ENCODE results near the gene C2CD3. TPM values are rescaled to one million over a fixed set of nuclear protein-coding genes. Genes with fewer than 3 reads are reported as not detected.

The C2CD3 gene
- total and polyA plus RNA-seq, 2 donors (not counting 1 experiment from before 2014, with no cell fraction given) = 5.8 to 8.3 TPM

GRCh38 chr11:74196781-74197486 lies 26.1 kb upstream of the C2CD3 start:
- H3K4me3 ChIP-seq (replicated peaks in 1 of 4; ENCODE audit: control extremely low read depth in 1 of 4, insufficient read depth in 1 of 4, low read depth in 3 of 4, low read length in 4 of 4) = no peak overlapping the region
- no peaks in the 10 kb centered on the region for H3K9me3 ChIP-seq (ENCODE audit: control insufficient read depth, insufficient read depth, low read depth, low read length)
- no peaks in the 10 kb centered on the region for H3K27me3 ChIP-seq (ENCODE audit: control insufficient read depth, insufficient read depth, low read length)
- TF ChIP-seq CTCF (conservative IDR thresholded peaks at IDR 0.05 in 1 of 2, IDR thresholded peaks at IDR 0.05 in 1 of 2; ENCODE audit: low read depth in 1 of 2, low read length in 2 of 2) = no peak
- no peak for TF ChIP-seq EZH2 (IDR thresholded peaks at IDR 0.05; ENCODE audit: low read length, missing control alignments)
- no peak overlapping the region for H2AFZ ChIP-seq (ENCODE audit: low read length)
- H3K9ac ChIP-seq (ENCODE audit: insufficient read depth, low read length) = no peak overlapping the region
- H4K20me1 ChIP-seq (ENCODE audit: control insufficient read depth, extremely low read depth, insufficient read depth, low read length) = no peaks in the 10 kb centered on the region
- no peak overlapping the region for H3K27ac ChIP-seq (ENCODE audit: insufficient read depth, low read length)
- DNase-seq (ENCODE audit: low read depth in 2 of 2) = no peak
- H3K79me2 ChIP-seq (ENCODE audit: control insufficient read depth, insufficient read depth, low read length) = no peaks in the 10 kb centered on the region
- no peaks in the 10 kb centered on the region for H3K4me1 ChIP-seq (ENCODE audit: control insufficient read depth, extremely low read depth, insufficient read depth, low read length)
- H3K4me2 ChIP-seq (ENCODE audit: extremely low read depth, insufficient read depth, low read length) = no peak overlapping the region
- no peaks in the 10 kb centered on the region for H3K36me3 ChIP-seq (ENCODE audit: control insufficient read depth, insufficient read depth, low read length)

GRCh38 chr11:74195828-74196227 lies 25.0 kb upstream of the C2CD3 start:
- DNase-seq (ENCODE audit: low read depth in 2 of 2) = peak in 1 of 2 donors; percentile 10
- H3K79me2 ChIP-seq (ENCODE audit: control insufficient read depth, insufficient read depth, low read length) = no peaks in the 10 kb centered on the region

GRCh38 chr11:74185695-74186094 lies 14.9 kb upstream of the C2CD3 start:
- TF ChIP-seq EZH2 (IDR thresholded peaks at IDR 0.05; ENCODE audit: low read length, missing control alignments) (no peak), CTCF (conservative IDR thresholded peaks at IDR 0.05 in 1 of 2, IDR thresholded peaks at IDR 0.05 in 1 of 2; ENCODE audit: low read depth in 1 of 2, low read length in 2 of 2) (no peak)
- H3K36me3 ChIP-seq (ENCODE audit: control insufficient read depth, insufficient read depth, low read length) = no peaks in the 10 kb centered on the region
- H3K79me2 ChIP-seq (ENCODE audit: control insufficient read depth, insufficient read depth, low read length) = peaks cover 4% of the 10 kb centered on the region
- no peaks in the 10 kb centered on the region for H4K20me1 ChIP-seq (ENCODE audit: control insufficient read depth, extremely low read depth, insufficient read depth, low read length)
- H3K9me3 ChIP-seq (ENCODE audit: control insufficient read depth, insufficient read depth, low read depth, low read length) = no peaks in the 10 kb centered on the region
- H2AFZ ChIP-seq (ENCODE audit: low read length) = no peak overlapping the region
- H3K4me1 ChIP-seq (ENCODE audit: control insufficient read depth, extremely low read depth, insufficient read depth, low read length) = no peaks in the 10 kb centered on the region
- H3K27me3 ChIP-seq (ENCODE audit: control insufficient read depth, insufficient read depth, low read length) = no peaks in the 10 kb centered on the region
- no peak overlapping the region for H3K27ac ChIP-seq (ENCODE audit: insufficient read depth, low read length)
- no peak overlapping the region for H3K4me3 ChIP-seq (replicated peaks in 1 of 4; ENCODE audit: control extremely low read depth in 1 of 4, insufficient read depth in 1 of 4, low read depth in 3 of 4, low read length in 4 of 4)
- peak; percentile 4 to 70 for DNase-seq (ENCODE audit: low read depth in 2 of 2)
- no peak overlapping the region for H3K9ac ChIP-seq (ENCODE audit: insufficient read depth, low read length)
- H3K4me2 ChIP-seq (ENCODE audit: extremely low read depth, insufficient read depth, low read length) = no peak overlapping the region

More at GRCh38 chr11:74195828-74196227, 25.0 kb upstream of the C2CD3 start:
- Histone ChIP-seq H3K36me3 (ENCODE audit: control insufficient read depth, insufficient read depth, low read length) (no peaks in the 10 kb centered on the region), H4K20me1 (ENCODE audit: control insufficient read depth, extremely low read depth, insufficient read depth, low read length) (no peaks in the 10 kb centered on the region), H3K9ac (ENCODE audit: insufficient read depth, low read length) (no peak overlapping the region), H3K4me3 (replicated peaks in 1 of 4; ENCODE audit: control extremely low read depth in 1 of 4, insufficient read depth in 1 of 4, low read depth in 3 of 4, low read length in 4 of 4) (no peak overlapping the region), H3K27ac (ENCODE audit: insufficient read depth, low read length) (no peak overlapping the region), H3K27me3 (ENCODE audit: control insufficient read depth, insufficient read depth, low read length) (no peaks in the 10 kb centered on the region), H3K4me1 (ENCODE audit: control insufficient read depth, extremely low read depth, insufficient read depth, low read length) (no peaks in the 10 kb centered on the region), H2AFZ (ENCODE audit: low read length) (no peak overlapping the region), H3K9me3 (ENCODE audit: control insufficient read depth, insufficient read depth, low read depth, low read length) (no peaks in the 10 kb centered on the region), H3K4me2 (ENCODE audit: extremely low read depth, insufficient read depth, low read length) (no peak overlapping the region)
- TF ChIP-seq CTCF (conservative IDR thresholded peaks at IDR 0.05 in 1 of 2, IDR thresholded peaks at IDR 0.05 in 1 of 2; ENCODE audit: low read depth in 1 of 2, low read length in 2 of 2) (no peak), EZH2 (IDR thresholded peaks at IDR 0.05; ENCODE audit: low read length, missing control alignments) (no peak)
